ENCODE data around the gene CYP26B1.

- TF ChIP-seq CTCF (IDR thresholded peaks at IDR 0.05; ENCODE audit: borderline replicate concordance, extremely low read depth, low read length, poor library complexity, severe bottlenecking) (no peak), EZH2 (IDR thresholded peaks at IDR 0.05; ENCODE audit: borderline replicate concordance, low read depth, low read length, severe bottlenecking) (no peak)
Measured at GRCh38 chr2:72106978-72107377, 40.7 kb downstream of the CYP26B1 start.

Measured in DND-41 (cell line).